Body of pancreas (tissue), 4 donors: ENCODE results near the gene HLA-DQB2. TPM values are rescaled to one million over a fixed set of nuclear protein-coding genes. Genes with fewer than 3 reads are reported as not detected.
"Not testable (repeated sequence)": the region's sequence is repeated elsewhere in the genome, so short reads cannot be mapped to it uniquely, and the experiment has no call there.

ENCODE experiments used
- ATAC-seq: fragments of 150-250 bp; one replicate; pipeline ENCODE4 v1.9.1; 2016
- DNase-seq, 4 donors: peaks; one replicate each; pipeline ENCODE4 v3.0.0-alpha.2; 2019
- H3K27ac ChIP-seq, 4 donors: fragments of 200-600 bp; sonication (generic); 1 replicate in 3 of 4; 2 replicates in 1 of 4; pipeline versions ENCODE4 v1.5.1 to v1.6.1; 2016 to 2019; ENCODE audit warnings: mild to moderate bottlenecking in 1 of 4, mixed read lengths in 1 of 4, moderate library complexity in 1 of 4
- H3K27me3 ChIP-seq, 2 donors: fragments of 200-600 bp; sonication (generic); one replicate each; pipeline ENCODE4 v1.6.0; 2016; ENCODE audit warnings: mild to moderate bottlenecking in 1 of 2
- H3K36me3 ChIP-seq, 2 donors: fragments of 200-600 bp; sonication (generic); replicated peaks in 1 of 2; 2 replicates each; pipeline ENCODE4 v1.5.1; 2016; ENCODE audit warnings: low read depth in 2 of 2; ENCODE audit not compliant: insufficient read depth in 1 of 2
- H3K4me1 ChIP-seq: fragments of 200-600 bp; sonication (generic); one replicate; pipeline ENCODE4 v1.6.0; 2016
- H3K4me3 ChIP-seq, 2 donors: fragments of 200-600 bp; sonication (generic); 1 replicate in 1 of 2; 2 replicates in 1 of 2; pipeline ENCODE4 v1.5.1; 2016 to 2019
- H3K9me3 ChIP-seq, 3 donors: fragments of 200-600 bp; sonication (generic); 1 replicate in 2 of 3; 2 replicates in 1 of 3; pipeline ENCODE4 v1.5.1; 2016
- CTCF ChIP-seq, 7 experiments: fragments of 450-650 bp in 4 of 7; fragments of 200-600 bp in 3 of 7; sonication (generic) in 3 of 7; IDR thresholded peaks; one replicate each; pipeline ENCODE4 v1.5.1; 2016 to 2019; ENCODE audit warnings: antibody characterized with exemption in 7 of 7
- POLR2A ChIP-seq, 3 donors: fragments of 450-650 bp; IDR thresholded peaks; one replicate each; pipeline ENCODE4 v1.6.1; 2016; ENCODE audit warnings: antibody characterized with exemption in 3 of 3, mild to moderate bottlenecking in 2 of 3
- WGBS, 2 donors: methylation state at CpG; one replicate each; pipeline ENCODE4 v1.1.5; 2017; 5-methylcytosine and 5-hydroxymethylcytosine counted together
- intact Hi-C: fragments of 100-400 bp; cut with DNase I; formaldehyde crosslinking; loops from one replicate; pipeline ENCODE4 v1.15.1; 2023
- total RNA-seq, 2 donors: library from RNA; depleted of rRNA; stranded (reverse); fragments of >200 nt; gene quantifications; one replicate each; pipeline ENCODE4 v1.1.0, GENCODE V29; 2016

Gene HLA-DQB2
- total RNA-seq, 2 donors from 2014 or later = not detected

GRCh38 chr6:32759669-32760068, 3.7 kb downstream of the HLA-DQB2 start:
- WGBS, 2 donors = 44 to 64% methylated on average over 1 of the region's 1 CpG
- no peaks in the 10 kb centered on the region for H3K36me3 ChIP-seq
- intact Hi-C loops = no loop called here

GRCh38 chr6:32752580-32752979, 10.8 kb downstream of the HLA-DQB2 start:
- no peaks in the 10 kb centered on the region for H3K9me3 ChIP-seq
- intact Hi-C loops = no loop called here
- TF ChIP-seq POLR2A (IDR thresholded peaks at IDR 0.05) = no peak
- no peak for TF ChIP-seq CTCF (IDR thresholded peaks at IDR 0.05)
- H3K36me3 ChIP-seq = no peaks in the 10 kb centered on the region
- DNase-seq (peak in 3 of 4 donors; percentile 15 to 17 (median 16)), ATAC-seq (peak; percentile 18)
- peaks cover 0 to 4% of the 10 kb centered on the region in 2 donors for H3K27me3 ChIP-seq
- no peak overlapping the region for H3K27ac ChIP-seq
- H3K4me3 ChIP-seq = no peak overlapping the region
- WGBS, 2 donors = 22 to 26% methylated on average over 8 of the region's 8 CpGs
- no peaks in the 10 kb centered on the region for H3K4me1 ChIP-seq

More at GRCh38 chr6:32759669-32760068, 3.7 kb downstream of the HLA-DQB2 start:
- Histone ChIP-seq H3K27me3 (no peaks in the 10 kb centered on the region), H3K4me1 (no peaks in the 10 kb centered on the region), H3K27ac (no peak overlapping the region), H3K4me3 (no peak overlapping the region), H3K9me3 (no peaks in the 10 kb centered on the region)
- ATAC-seq (no peak), DNase-seq (no peak)
- TF ChIP-seq POLR2A (IDR thresholded peaks at IDR 0.05) (no peak), CTCF (IDR thresholded peaks at IDR 0.05) (no peak)

GRCh38 chr6:32745649-32746048, 17.7 kb downstream of the HLA-DQB2 start:
- not testable (repeated sequence) for H3K27ac ChIP-seq, H3K9me3 ChIP-seq, H3K4me3 ChIP-seq, H3K27me3 ChIP-seq, H3K36me3 ChIP-seq, H3K4me1 ChIP-seq, DNase-seq, ATAC-seq
- intact Hi-C loops = loop anchor here (5.0 kb wide), 1 partner anchor 103 kb away; no protein-coding TSS in a partner anchor
- 46 to 59% methylated on average over 1 of the region's 1 CpG for WGBS, 2 donors

- no peak for ATAC-seq
- Histone ChIP-seq H3K4me3 (no peak overlapping the region), H3K36me3 (no peaks in the 10 kb centered on the region), H3K27me3 (no peaks in the 10 kb centered on the region), H3K9me3 (no peaks in the 10 kb centered on the region), H3K4me1 (no peaks in the 10 kb centered on the region), H3K27ac (no peak overlapping the region)
- WGBS, 2 donors = 26 to 43% methylated on average over 5 of the region's 5 CpGs
- TF ChIP-seq CTCF (IDR thresholded peaks at IDR 0.05) (no peak), POLR2A (IDR thresholded peaks at IDR 0.05) (no peak)
- no peak for DNase-seq
- intact Hi-C loops = loop anchor here (5.0 kb wide), 1 partner anchor 102 kb away; no protein-coding TSS in a partner anchor
Observed at GRCh38 chr6:32744776-32745175, 18.6 kb downstream of the HLA-DQB2 start.

GRCh38 chr6:32742374-32742773, 21.0 kb downstream of the HLA-DQB2 start:
- Histone ChIP-seq H3K4me3 (no peak overlapping the region), H3K9me3 (no peaks in the 10 kb centered on the region), H3K27ac (no peak overlapping the region), H3K27me3 (no peaks in the 10 kb centered on the region), H3K4me1 (no peaks in the 10 kb centered on the region), H3K36me3 (no peaks in the 10 kb centered on the region)
- ATAC-seq (no peak), DNase-seq (no peak)
- TF ChIP-seq CTCF (IDR thresholded peaks at IDR 0.05) (no peak), POLR2A (IDR thresholded peaks at IDR 0.05) (no peak)
- 76 to 78% methylated on average over 3 of the region's 3 CpGs for WGBS, 2 donors
- intact Hi-C loops = no loop called here
